SU-DHL-6 (cell line): ENCODE data around the gene HOXA6.

ENCODE experiments used
- EZH2phosphoT487 ChIP-seq: fragments of 200-600 bp; sonication (generic), shearing (Covaris generic); conservative IDR thresholded peaks from 2 replicates; pipeline ENCODE4 v1.6.1; 2018; ENCODE audit warnings: mild to moderate bottlenecking, antibody characterized with exemption, low read length, moderate library complexity, mixed read lengths
- TF ChIP-seq, protein P1 (sequence below): fragments of 200-600 bp; sonication (generic); IDR thresholded peaks from one replicate; pipeline ENCODE4 v1.5.1; 2017; ENCODE audit warnings: antibody characterized with exemption, mild to moderate bottlenecking, low read length, moderate library complexity; ENCODE audit not compliant: insufficient read depth, poor library complexity, severe bottlenecking

DNA sequence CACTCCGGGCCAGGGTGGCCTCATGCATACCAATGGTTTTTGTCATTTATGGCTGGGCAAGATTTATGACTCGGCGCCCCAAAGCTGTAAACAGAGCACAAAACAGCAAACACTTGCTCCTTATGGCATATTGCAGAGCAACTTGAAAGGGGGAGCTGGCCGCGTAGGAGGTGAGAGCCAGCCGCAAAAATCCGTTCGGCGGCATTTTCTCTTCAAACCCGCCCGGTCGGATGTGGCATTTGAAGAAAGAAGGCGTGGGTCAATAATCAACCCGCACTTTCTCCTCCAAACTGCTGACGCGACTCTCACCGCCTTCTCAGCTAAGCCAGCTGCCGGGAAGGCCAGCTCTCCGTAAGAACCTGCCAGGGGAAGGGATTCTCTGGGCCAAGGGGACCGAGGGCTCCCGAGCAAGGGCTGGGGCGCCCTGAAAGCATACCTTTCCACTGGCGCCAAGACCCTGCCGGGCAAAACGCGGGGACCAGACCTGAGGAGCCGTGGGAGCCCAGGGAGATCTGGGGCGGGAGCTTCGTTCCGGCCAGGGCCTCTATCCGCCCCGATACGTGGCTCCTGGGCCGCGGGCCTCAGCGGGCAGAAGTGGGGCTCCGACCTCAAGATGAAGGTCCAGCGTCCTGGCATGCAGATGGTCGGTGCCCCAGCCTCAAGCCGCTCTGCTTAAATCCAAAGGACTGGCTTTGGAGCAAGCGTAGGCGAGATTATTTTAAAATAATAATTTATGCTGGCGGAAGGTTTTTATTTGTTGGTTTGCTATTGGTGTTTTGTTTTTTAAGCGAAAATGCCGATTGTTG is 32.1 kb downstream of the HOXA6 start:
- TF ChIP-seq, protein P1, sequence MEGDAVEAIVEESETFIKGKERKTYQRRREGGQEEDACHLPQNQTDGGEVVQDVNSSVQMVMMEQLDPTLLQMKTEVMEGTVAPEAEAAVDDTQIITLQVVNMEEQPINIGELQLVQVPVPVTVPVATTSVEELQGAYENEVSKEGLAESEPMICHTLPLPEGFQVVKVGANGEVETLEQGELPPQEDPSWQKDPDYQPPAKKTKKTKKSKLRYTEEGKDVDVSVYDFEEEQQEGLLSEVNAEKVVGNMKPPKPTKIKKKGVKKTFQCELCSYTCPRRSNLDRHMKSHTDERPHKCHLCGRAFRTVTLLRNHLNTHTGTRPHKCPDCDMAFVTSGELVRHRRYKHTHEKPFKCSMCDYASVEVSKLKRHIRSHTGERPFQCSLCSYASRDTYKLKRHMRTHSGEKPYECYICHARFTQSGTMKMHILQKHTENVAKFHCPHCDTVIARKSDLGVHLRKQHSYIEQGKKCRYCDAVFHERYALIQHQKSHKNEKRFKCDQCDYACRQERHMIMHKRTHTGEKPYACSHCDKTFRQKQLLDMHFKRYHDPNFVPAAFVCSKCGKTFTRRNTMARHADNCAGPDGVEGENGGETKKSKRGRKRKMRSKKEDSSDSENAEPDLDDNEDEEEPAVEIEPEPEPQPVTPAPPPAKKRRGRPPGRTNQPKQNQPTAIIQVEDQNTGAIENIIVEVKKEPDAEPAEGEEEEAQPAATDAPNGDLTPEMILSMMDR, result no peak
- TF ChIP-seq EZH2phosphoT487, result no peak
